Endothelial cell of umbilical vein (primary cell): ENCODE data around the gene PRIM2. TPM values are rescaled to one million over a fixed set of nuclear protein-coding genes. Genes with fewer than 3 reads are reported as not detected.
"Not testable (repeated sequence)": the region's sequence is repeated elsewhere in the genome, so short reads cannot be mapped to it uniquely, and the experiment has no call there.

ENCODE experiments used
- BruUV-seq: library from RNA; stranded (reverse); fragments of 400-500 nt; replicated peaks from 2 replicates; lab custom pipeline; 2021; lab: Mats Ljungman, UMichigan
- CTCF ChIA-PET: fragments of 300-600, 350-600 bp; sonication (Branson Sonifier 250); formaldehyde crosslinking; loops from one replicate; lab custom pipeline; 2021; ENCODE audit warnings: antibody characterized with exemption, inconsistent platforms; lab: Charles Lee
- POLR2A ChIA-PET: fragments of 300-600, 350-600 bp; sonication (Branson Sonifier 250); formaldehyde crosslinking; loops from one replicate; lab custom pipeline; 2021; ENCODE audit warnings: antibody characterized with exemption, inconsistent platforms; lab: Charles Lee
- DNase-seq: peaks from one replicate; pipeline ENCODE4 v3.0.0-alpha.2; 2011; ENCODE audit warnings: low read depth, low spot score
- FAIRE-seq: peaks from 2 replicates; lab custom pipeline; 2011; peaks lifted over from hg19 to GRCh38; lab: Jason Lieb, UNC
- H2AFZ ChIP-seq: 2 replicates; pipeline ENCODE4 v1.6.0; 2012; ENCODE audit warnings: low read depth, low read length, control low read depth, inconsistent platforms
- H3K27ac ChIP-seq: 2 replicates; pipeline ENCODE4 v1.5.1; 2011; ENCODE audit warnings: low read depth, mild to moderate bottlenecking, control low read depth, low read length, moderate library complexity; ENCODE audit not compliant: insufficient read depth
- H3K27me3 ChIP-seq, 2 experiments: 2 replicates each; pipeline versions ENCODE4 v1.6.0 to v1.6.1; 2011; ENCODE audit warnings: low read length in 2 of 2, mixed read lengths in 1 of 2; ENCODE audit not compliant: control insufficient read depth in 2 of 2, insufficient read depth in 2 of 2
- H3K36me3 ChIP-seq, 2 experiments: 2 replicates in 1 of 2; 3 replicates in 1 of 2; pipeline ENCODE4 v1.5.1; 2011; ENCODE audit warnings: low read length in 2 of 2, mild to moderate bottlenecking in 1 of 2, moderate library complexity in 1 of 2; ENCODE audit not compliant: control insufficient read depth in 2 of 2, insufficient read depth in 2 of 2; ENCODE audit errors: extremely low read depth in 1 of 2
- H3K4me1 ChIP-seq: 3 replicates; pipeline ENCODE4 v1.5.1; 2011; ENCODE audit warnings: mild to moderate bottlenecking, low read length; ENCODE audit not compliant: control insufficient read depth, insufficient read depth; ENCODE audit errors: extremely low read depth
- H3K4me2 ChIP-seq: 2 replicates; pipeline ENCODE4 v1.6.1; 2011; ENCODE audit warnings: low read length, control low read depth, mixed read lengths; ENCODE audit not compliant: insufficient read depth
- H3K4me3 ChIP-seq, 3 experiments: fragments of 200-600 bp in 1 of 3; sonication (generic), shearing (Covaris generic) in 1 of 3; replicated peaks in 1 of 3; 2 replicates each; pipeline ENCODE4 v1.5.1; 2011 to 2016; ENCODE audit warnings: control low read depth in 3 of 3, low read length in 3 of 3, mild to moderate bottlenecking in 2 of 3, inconsistent platforms in 1 of 3, low read depth in 1 of 3, moderate library complexity in 1 of 3; ENCODE audit not compliant: insufficient read depth in 1 of 3
- H3K79me2 ChIP-seq: 2 replicates; pipeline ENCODE4 v1.6.0; 2012; ENCODE audit warnings: low read length, inconsistent platforms; ENCODE audit not compliant: control insufficient read depth, insufficient read depth
- H3K9ac ChIP-seq: replicated peaks from 2 replicates; pipeline ENCODE3; 2011; ENCODE audit warnings: low read length, control low read depth; ENCODE audit not compliant: insufficient read depth; ENCODE audit errors: extremely low read depth
- H3K9me1 ChIP-seq: replicated peaks from 3 replicates; pipeline ENCODE4 v1.6.0; 2011; ENCODE audit warnings: mild to moderate bottlenecking, low read length; ENCODE audit not compliant: control insufficient read depth, insufficient read depth; ENCODE audit errors: extremely low read depth
- H3K9me3 ChIP-seq: replicated peaks from 2 replicates; pipeline ENCODE4 v1.5.1; 2012; ENCODE audit warnings: low read length, inconsistent platforms; ENCODE audit not compliant: control insufficient read depth, insufficient read depth
- H4K20me1 ChIP-seq: replicated peaks from 2 replicates; pipeline ENCODE3; 2011; ENCODE audit warnings: mild to moderate bottlenecking, low read length; ENCODE audit not compliant: control insufficient read depth, insufficient read depth; ENCODE audit errors: extremely low read depth
- dilution Hi-C: fragments of 300-500 bp; cut with MboI; formaldehyde crosslinking; loops from one replicate; pipeline ENCODE4 v1.15.0; 2019; ENCODE audit warnings: low sequenced_read_pairs; ENCODE audit not compliant: extremely low pct_ligation_motif_present
- intact Hi-C: fragments of 100-400 bp; cut with micrococcal nuclease; formaldehyde crosslinking; loops from one replicate; pipeline ENCODE4 v1.10.0; 2022
- polyA plus RNA-seq, 4 experiments: library from polyadenylated mRNA; depleted of rRNA in 3 of 4; stranded (reverse) in 3 of 4; unstranded in 1 of 4; fragments of >200 nt; gene quantifications; 2 replicates each; pipeline versions ENCODE4 v1.2.1 to v1.2.3, GENCODE V29; 2011 to 2012; ENCODE audit warnings: missing spikeins in 1 of 4
- total RNA-seq: library from RNA; stranded (reverse); gene quantifications from 2 replicates; pipeline ENCODE4 v1.2.3, GENCODE V29; 2021

The PRIM2 gene
- total and polyA plus RNA-seq, 2 donors (not counting 3 experiments of a cell fraction or from before 2014, with no cell fraction given), result 5.3 to 21.0 TPM

- H3K4me1 ChIP-seq, H3K4me2 ChIP-seq, H3K27me3 ChIP-seq, H3K36me3 ChIP-seq, H3K9ac ChIP-seq, H3K4me3 ChIP-seq, intact Hi-C loops, H3K9me3 ChIP-seq, H3K27ac ChIP-seq, H4K20me1 ChIP-seq, POLR2A ChIA-PET, H3K9me1 ChIP-seq, FAIRE-seq, H2AFZ ChIP-seq, dilution Hi-C loops, BruUV-seq, DNase-seq, H3K79me2 ChIP-seq, CTCF ChIA-PET: not testable (repeated sequence)
Measured at GRCh38 chr6:57288136-57288535, 29.3 kb upstream of the PRIM2 start.

- H3K36me3 ChIP-seq, H2AFZ ChIP-seq, H3K4me1 ChIP-seq, POLR2A ChIA-PET, H3K79me2 ChIP-seq, H3K27me3 ChIP-seq, H3K27ac ChIP-seq, H3K9me3 ChIP-seq, H4K20me1 ChIP-seq, intact Hi-C loops, H3K4me3 ChIP-seq, H3K9ac ChIP-seq, H3K4me2 ChIP-seq, CTCF ChIA-PET, dilution Hi-C loops, FAIRE-seq, H3K9me1 ChIP-seq, BruUV-seq, DNase-seq: not testable (repeated sequence)
Measured at GRCh38 chr6:57293472-57293871, 24.0 kb upstream of the PRIM2 start.
